CD4-positive, alpha-beta memory T cell (primary cell): Measurements from ENCODE around the gene LIM2. TPM values are rescaled to one million over a fixed set of nuclear protein-coding genes. Genes with fewer than 3 reads are reported as not detected.
A peak's percentile ranks its signal among the peaks of the same experiment; 100 is the strongest.
"Not testable (repeated sequence)": the region's sequence is repeated elsewhere in the genome, so short reads cannot be mapped to it uniquely, and the experiment has no call there.

Experiments
- CTCF ChIA-PET: fragments of 350-600 bp; sonication (Branson Sonifier 250); formaldehyde crosslinking; loops from one replicate; lab custom pipeline; 2021; ENCODE audit warnings: inconsistent platforms; ENCODE audit not compliant: partially characterized antibody; lab: Charles Lee
- POLR2A ChIA-PET: fragments of 350-600 bp; sonication (Branson Sonifier 250); formaldehyde crosslinking; loops from one replicate; lab custom pipeline; 2021; ENCODE audit not compliant: partially characterized antibody; lab: Charles Lee
- DNase-seq, 5 donors: peaks; one replicate each; pipeline versions ENCODE4 v3.0.0 to v3.0.0-alpha.2; 2020 to 2022; ENCODE audit warnings: mixed read lengths in 1 of 5
- H3K27ac ChIP-seq: one replicate; pipeline ENCODE4 v1.7.0; 2013; ENCODE audit warnings: low read depth, low read length
- H3K27me3 ChIP-seq: 2 replicates; pipeline ENCODE4 v1.7.0; 2013; ENCODE audit warnings: mild to moderate bottlenecking, low read length, moderate library complexity; ENCODE audit not compliant: insufficient read depth
- H3K36me3 ChIP-seq: 2 replicates; pipeline ENCODE4 v1.7.0; 2013; ENCODE audit warnings: mild to moderate bottlenecking, low read length, moderate library complexity; ENCODE audit not compliant: insufficient read depth
- H3K4me1 ChIP-seq: 2 replicates; pipeline ENCODE4 v1.7.0; 2013; ENCODE audit warnings: mild to moderate bottlenecking, low read length, moderate library complexity; ENCODE audit not compliant: insufficient read depth
- H3K4me3 ChIP-seq, 2 donors: one replicate each; pipeline ENCODE4 v1.7.0; 2013; ENCODE audit warnings: low read length in 2 of 2, mild to moderate bottlenecking in 1 of 2
- H3K9me3 ChIP-seq, 2 donors: one replicate each; pipeline ENCODE4 v1.7.0; 2013; ENCODE audit warnings: low read length in 2 of 2, control low read depth in 1 of 2; ENCODE audit not compliant: control insufficient read depth in 1 of 2
- H3K27ac Mint-ChIP-seq, 7 donors: one replicate each; pipeline ENCODE4 v1.8.0; 2020 to 2021; ENCODE audit warnings: mixed read lengths in 7 of 7, mild to moderate bottlenecking in 6 of 7, inconsistent platforms in 3 of 7, moderate library complexity in 3 of 7
- H3K27me3 Mint-ChIP-seq, 2 donors: one replicate each; pipeline ENCODE4 v1.8.0; 2020 to 2021; ENCODE audit warnings: mixed read lengths in 2 of 2
- H3K36me3 Mint-ChIP-seq, 2 donors: one replicate each; pipeline ENCODE4 v1.8.0; 2020 to 2021; ENCODE audit warnings: mixed read lengths in 2 of 2, inconsistent platforms in 1 of 2, mild to moderate bottlenecking in 1 of 2
- H3K4me1 Mint-ChIP-seq, 4 donors: one replicate each; pipeline ENCODE4 v1.8.0; 2020 to 2021; ENCODE audit warnings: mixed read lengths in 4 of 4, mild to moderate bottlenecking in 1 of 4
- H3K4me3 Mint-ChIP-seq, 8 donors: one replicate each; pipeline ENCODE4 v1.8.0; 2020 to 2021; ENCODE audit warnings: mixed read lengths in 8 of 8, mild to moderate bottlenecking in 7 of 8, moderate library complexity in 6 of 8, inconsistent platforms in 3 of 8
- H3K9me3 Mint-ChIP-seq, 8 donors: one replicate each; pipeline ENCODE4 v1.8.0; 2020 to 2021; ENCODE audit warnings: mixed read lengths in 8 of 8, mild to moderate bottlenecking in 5 of 8, inconsistent platforms in 3 of 8, moderate library complexity in 1 of 8
- intact Hi-C: fragments of 100-400 bp; cut with micrococcal nuclease; formaldehyde crosslinking; loops from one replicate; pipeline ENCODE4 v1.15.1; 2023
- polyA plus RNA-seq, 2 donors: library from polyadenylated mRNA; unstranded; fragments of 300-500 nt; fragmentation: Illumina TruSeq; gene quantifications; one replicate each; pipeline ENCODE4 v1.2.3, GENCODE V29; 2021
- total RNA-seq, 2 experiments: library from RNA; stranded (reverse); gene quantifications; one replicate each; pipeline ENCODE4 v1.2.3, GENCODE V29; 2021

Gene LIM2
- total and polyA plus RNA-seq, 4 experiments from 2014 or later, result not detected

- peaks cover 13% of the 10 kb centered on the region for H3K4me1 ChIP-seq
- H3K27ac ChIP-seq, result no peak overlapping the region
- H3K36me3 Mint-ChIP-seq, result peaks cover 0 to 11% of the 10 kb centered on the region in 2 donors
- H3K9me3 Mint-ChIP-seq, result peaks cover 0 to 17% (median 14%) of the 10 kb centered on the region in 8 donors
- no peak overlapping the region for H3K27ac Mint-ChIP-seq
- POLR2A ChIA-PET, result no interaction called here
- H3K36me3 ChIP-seq, result no peaks in the 10 kb centered on the region
- peak in 4 of 5 donors; percentile 16 to 31 (median 21) for DNase-seq
- no peak overlapping the region for H3K4me3 ChIP-seq
- H3K4me3 Mint-ChIP-seq, result no peak overlapping the region
- H3K4me1 Mint-ChIP-seq, result peaks cover 8 to 23% (median 16%) of the 10 kb centered on the region in 4 donors
- no peaks in the 10 kb centered on the region for H3K27me3 ChIP-seq
- CTCF ChIA-PET, result interaction anchor here (0.6 to 2.5 kb wide), 8 partner anchors 10 to 260 kb away, joined by 3 to 10 read pairs (median 4); partner anchors contain the start of genes LIM2, NKG7 and VSIG10L
- peaks cover 0 to 2% of the 10 kb centered on the region in 2 donors for H3K27me3 Mint-ChIP-seq
- peaks cover 0 to 5% of the 10 kb centered on the region in 2 donors for H3K9me3 ChIP-seq
- intact Hi-C loops, result loop anchor here (1.0 kb wide), 1 partner anchor 43 kb away; no protein-coding TSS in a partner anchor
Measured at GRCh38 chr19:51398096-51398704, 10.4 kb upstream of the LIM2 start.

DNA sequence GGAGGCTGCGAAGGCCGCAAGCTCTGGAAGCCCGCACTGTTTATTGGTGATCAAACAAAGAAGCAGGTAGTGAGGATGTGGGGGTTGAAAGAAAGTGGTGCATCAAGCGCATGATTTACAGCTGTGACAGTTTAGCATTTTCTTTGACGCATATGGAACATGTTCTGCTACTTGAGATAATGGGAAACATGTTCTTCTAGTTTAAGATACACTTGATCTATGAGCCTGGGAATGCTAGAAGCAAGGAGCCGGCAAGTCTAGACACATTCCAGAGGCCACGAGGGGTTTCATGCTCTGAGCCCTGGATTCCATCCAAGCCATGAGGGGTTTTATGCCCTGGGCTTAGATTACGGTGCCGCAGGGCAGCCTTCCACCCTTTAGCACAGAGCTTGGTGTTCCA, 9.7 kb upstream of the LIM2 start:
- intact Hi-C loops, H3K9me3 Mint-ChIP-seq, DNase-seq, H3K36me3 ChIP-seq, H3K36me3 Mint-ChIP-seq, H3K4me3 ChIP-seq, H3K27ac ChIP-seq, H3K27me3 ChIP-seq, H3K9me3 ChIP-seq, POLR2A ChIA-PET, H3K4me3 Mint-ChIP-seq, H3K27me3 Mint-ChIP-seq: not testable (repeated sequence)
- peaks cover 8 to 23% (median 16%) of the 10 kb centered on the region in 4 donors for H3K4me1 Mint-ChIP-seq
- H3K4me1 ChIP-seq, result peaks cover 13% of the 10 kb centered on the region
- H3K27ac Mint-ChIP-seq, result peak overlapping the region in 1 of 7 donors; percentile 57
- CTCF ChIA-PET, result interaction anchor here (0.9 to 2.8 kb wide), 6 partner anchors 10 to 261 kb away, joined by 3 to 10 read pairs (median 6); partner anchors contain the start of genes LIM2 and NKG7

DNA sequence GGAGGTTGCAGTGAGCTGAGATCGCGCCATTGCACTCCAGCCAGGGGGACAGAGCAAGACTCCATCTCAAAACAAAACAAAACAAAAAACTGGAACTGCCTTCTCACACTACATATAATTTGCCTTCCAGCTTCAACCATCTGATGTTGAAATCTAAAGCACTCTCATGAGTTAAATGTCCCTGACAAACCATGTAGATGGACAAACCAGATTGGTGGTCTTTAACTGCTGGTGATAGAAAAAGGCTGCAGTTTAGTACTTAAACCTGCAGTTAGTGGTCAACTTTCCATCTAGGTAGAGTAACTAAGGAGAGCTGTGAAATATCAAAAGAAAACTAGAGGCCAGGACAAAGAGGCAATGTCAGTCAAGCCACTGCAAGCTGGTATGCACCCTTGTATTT, 8.4 kb upstream of the LIM2 start:
- Histone ChIP-seq H3K27me3 (no peaks in the 10 kb centered on the region), H3K9me3 (no peaks in the 10 kb centered on the region), H3K36me3 (no peaks in the 10 kb centered on the region), H3K4me1 (peaks cover 13% of the 10 kb centered on the region), H3K27ac (no peak overlapping the region), H3K4me3 (no peak overlapping the region)
- DNase-seq, result no peak
- POLR2A ChIA-PET, result interaction anchor here (1.0 kb wide), 1 partner anchor 29 kb away, joined by 6 read pairs; no protein-coding TSS in a partner anchor
- Mint-ChIP-seq H3K4me3 (peak overlapping the region in 3 of 8 donors; percentile 6 to 20 (median 9)), H3K9me3 (no peaks in the 10 kb centered on the region), H3K4me1 (peaks cover 10 to 28% (median 18%) of the 10 kb centered on the region in 4 donors), H3K36me3 (no peaks in the 10 kb centered on the region), H3K27me3 (no peaks in the 10 kb centered on the region), H3K27ac (no peak overlapping the region)
- intact Hi-C loops, result no loop called here
- CTCF ChIA-PET, result interaction anchor here (1.1 to 2.8 kb wide), 5 partner anchors 25 to 58 kb away, joined by 3 to 7 read pairs (median 4); no protein-coding TSS in a partner anchor

GRCh38 chr19:51394050-51394836, 6.5 kb upstream of the LIM2 start:
- Mint-ChIP-seq H3K27ac (peak overlapping the region; percentile 88 to 95 (median 94)), H3K4me1 (peaks cover 11 to 30% (median 20%) of the 10 kb centered on the region in 4 donors), H3K27me3 (no peaks in the 10 kb centered on the region), H3K36me3 (no peaks in the 10 kb centered on the region), H3K9me3 (peaks cover 0 to 1% (median 0%) of the 10 kb centered on the region in 8 donors), H3K4me3 (peak overlapping the region; percentile 85 to 94 (median 90))
- Histone ChIP-seq H3K36me3 (no peaks in the 10 kb centered on the region), H3K9me3 (no peaks in the 10 kb centered on the region), H3K4me1 (peaks cover 13% of the 10 kb centered on the region), H3K27me3 (no peaks in the 10 kb centered on the region), H3K27ac (peak overlapping the region; percentile 24), H3K4me3 (peak overlapping the region; percentile 55 to 76)
- intact Hi-C loops, result loop anchor here (1.0 to 2.0 kb wide), 3 partner anchors 27 to 55 kb away; no protein-coding TSS in a partner anchor
- peak; percentile 88 to 92 (median 89) for DNase-seq
- ChIA-PET CTCF (interaction anchor here (0.9 to 2.8 kb wide), 8 partner anchors 20 to 56 kb away, joined by 3 to 7 read pairs (median 3); partner anchors contain the start of gene NKG7), POLR2A (interaction anchor here (0.6 to 1.8 kb wide), 5 partner anchors 26 to 262 kb away, joined by 3 to 15 read pairs (median 5); partner anchors contain the start of gene CLDND2)

- Histone ChIP-seq H3K4me1 (peaks cover 13% of the 10 kb centered on the region), H3K4me3 (no peak overlapping the region), H3K9me3 (no peaks in the 10 kb centered on the region), H3K27ac (no peak overlapping the region), H3K36me3 (no peaks in the 10 kb centered on the region), H3K27me3 (no peaks in the 10 kb centered on the region)
- peaks cover 0 to 1% (median 0%) of the 10 kb centered on the region in 8 donors for H3K9me3 Mint-ChIP-seq
- peaks cover 11 to 30% (median 21%) of the 10 kb centered on the region in 4 donors for H3K4me1 Mint-ChIP-seq
- DNase-seq, result no peak
- ChIA-PET CTCF (interaction anchor here (0.8 to 1.9 kb wide), 3 partner anchors 32 to 123 kb away, joined by 3 to 4 read pairs (median 3); no protein-coding TSS in a partner anchor), POLR2A (interaction anchor here (1.5 kb wide), 1 partner anchor 25 kb away, joined by 4 read pairs; no protein-coding TSS in a partner anchor)
- H3K27me3 Mint-ChIP-seq, result no peaks in the 10 kb centered on the region
- peak overlapping the region in 2 of 7 donors; percentile 53 to 68 for H3K27ac Mint-ChIP-seq
- H3K4me3 Mint-ChIP-seq, result peak overlapping the region in 6 of 8 donors; percentile 1 to 67 (median 34)
- no peaks in the 10 kb centered on the region for H3K36me3 Mint-ChIP-seq
- intact Hi-C loops, result no loop called here
Measured at GRCh38 chr19:51392701-51393100, 4.9 kb upstream of the LIM2 start.

DNA sequence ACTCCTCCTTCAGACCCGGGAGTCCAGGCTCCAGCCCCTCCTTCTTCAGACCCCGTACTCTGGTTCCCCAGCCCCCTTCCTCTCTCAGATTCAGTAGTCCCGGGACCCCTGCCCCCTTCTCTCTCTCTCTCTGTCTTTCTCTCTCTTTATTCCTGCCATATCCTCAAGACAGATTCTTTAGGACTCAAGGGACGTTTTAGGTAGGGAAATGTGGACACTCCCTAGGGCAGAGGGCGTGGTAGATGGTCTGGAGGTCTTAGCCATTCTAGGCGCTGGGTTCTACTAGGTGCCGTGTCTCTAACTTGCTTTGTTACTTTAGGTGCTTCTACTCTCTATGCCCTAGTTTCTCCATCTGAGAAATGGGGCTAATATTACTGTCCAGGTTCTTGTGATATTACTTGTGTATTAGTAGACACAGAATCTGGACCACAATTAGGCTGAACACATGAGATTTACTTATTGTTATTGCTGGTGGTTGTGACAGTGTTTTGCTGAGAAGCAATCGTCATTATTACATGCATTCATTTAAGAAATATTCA, 3.4 kb upstream of the LIM2 start:
- Mint-ChIP-seq H3K9me3 (peaks cover 0 to 1% (median 0%) of the 10 kb centered on the region in 8 donors), H3K4me3 (peak overlapping the region in 1 of 8 donors; percentile 12)

More for the DNA sequence above, 3.4 kb upstream of the LIM2 start:
- intact Hi-C loops, result no loop called here
- no peak overlapping the region for H3K4me3 ChIP-seq
- H3K27me3 Mint-ChIP-seq, result no peaks in the 10 kb centered on the region
- peaks cover 13% of the 10 kb centered on the region for H3K4me1 ChIP-seq
- ChIA-PET POLR2A (interaction anchor here (1.5 kb wide), 1 partner anchor 23 kb away, joined by 4 read pairs; no protein-coding TSS in a partner anchor), CTCF (no interaction called here)
- peaks cover 11 to 30% (median 19%) of the 10 kb centered on the region in 4 donors for H3K4me1 Mint-ChIP-seq
- H3K27me3 ChIP-seq, result no peaks in the 10 kb centered on the region
- H3K27ac ChIP-seq, result no peak overlapping the region
- peak overlapping the region in 2 of 7 donors; percentile 41 to 65 for H3K27ac Mint-ChIP-seq
- H3K9me3 ChIP-seq, result no peaks in the 10 kb centered on the region
- H3K36me3 Mint-ChIP-seq, result no peaks in the 10 kb centered on the region
- H3K36me3 ChIP-seq, result no peaks in the 10 kb centered on the region
- no peak for DNase-seq
